GM21528 (cell line): ENCODE measurements around the gene FAM163B.

Experiments
- ATAC-seq: cut with Tn5 transposase; IDR thresholded peaks from one replicate; pipeline ENCODE4 v1.9.1; 2021; ENCODE audit warnings: mild to moderate bottlenecking, moderate library complexity; ENCODE audit not compliant: unreplicated experiment, low FRiP score

Gene FAM163B

GRCh38 chr9:133534346-133535291, 74.6 kb downstream of the FAM163B start, which contains the start of gene ADAMTSL2:
TSS of gene ADAMTSL2 (plus strand) at chr9:133534704. CDS start at chr9:133536713, 2,009 bp downstream.
- no peak for ATAC-seq

GRCh38 chr9:133533857-133534256, 75.3 kb downstream of the FAM163B start:
- no peak for ATAC-seq

DNA sequence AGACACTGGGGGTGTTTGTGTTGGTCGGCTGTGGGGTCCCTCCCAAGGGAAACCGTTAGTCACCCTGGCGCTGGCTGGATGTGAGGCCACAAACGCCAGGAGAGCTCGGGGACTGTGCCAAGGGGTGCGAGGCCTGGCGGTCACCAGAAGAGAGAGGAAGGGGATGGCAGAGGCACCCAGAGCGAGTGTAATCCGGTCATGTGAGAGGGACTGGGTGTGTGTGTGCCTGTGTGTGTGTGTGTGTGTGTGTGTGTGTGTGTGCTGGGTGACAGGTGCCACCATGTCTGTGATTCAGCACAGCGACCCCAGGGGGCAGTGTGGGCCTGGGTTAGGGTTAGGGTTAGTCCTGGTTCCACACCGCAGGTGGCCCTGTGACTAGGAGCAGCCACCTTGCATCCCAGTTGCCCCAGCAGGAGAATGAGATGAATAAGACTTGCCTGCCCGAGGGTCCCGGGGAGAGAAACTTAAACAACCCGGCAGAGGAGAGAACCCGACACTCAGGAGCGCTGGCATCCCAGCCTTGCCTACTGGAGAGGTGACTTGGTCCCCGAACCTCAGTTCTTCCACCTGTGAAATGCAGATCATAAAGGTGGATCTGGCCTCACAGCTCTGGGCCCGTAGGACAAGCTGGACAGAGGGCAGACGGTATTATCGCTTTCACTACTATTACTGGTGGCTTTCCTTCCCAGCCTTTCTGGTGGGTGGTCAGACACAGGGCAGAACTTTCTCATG, 76.1 kb downstream of the FAM163B start:
- ATAC-seq: no peak

DNA sequence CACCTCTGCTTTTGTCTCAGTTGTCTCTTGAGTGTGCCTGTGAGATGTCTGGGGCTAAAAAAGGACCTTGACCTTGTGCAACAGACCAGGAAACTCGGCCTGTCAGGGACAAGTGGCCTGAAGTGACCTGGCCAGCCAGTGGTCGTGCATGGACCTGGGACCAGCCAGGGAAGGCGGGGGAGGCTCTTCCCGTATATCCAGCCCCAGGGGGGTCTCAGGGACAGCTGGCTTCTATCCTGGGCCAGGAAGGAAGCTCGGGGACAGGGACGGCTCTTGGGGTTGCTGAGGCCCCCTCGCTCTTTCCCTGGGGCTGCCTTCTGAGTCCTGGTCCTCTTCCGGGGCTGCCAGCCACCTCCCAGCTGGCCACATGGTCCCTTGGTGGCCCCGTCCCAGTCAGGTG, 77.9 kb downstream of the FAM163B start:
- no peak for ATAC-seq

- ATAC-seq: no peak
Measured at GRCh38 chr9:133529874-133530273, 79.3 kb downstream of the FAM163B start.

DNA sequence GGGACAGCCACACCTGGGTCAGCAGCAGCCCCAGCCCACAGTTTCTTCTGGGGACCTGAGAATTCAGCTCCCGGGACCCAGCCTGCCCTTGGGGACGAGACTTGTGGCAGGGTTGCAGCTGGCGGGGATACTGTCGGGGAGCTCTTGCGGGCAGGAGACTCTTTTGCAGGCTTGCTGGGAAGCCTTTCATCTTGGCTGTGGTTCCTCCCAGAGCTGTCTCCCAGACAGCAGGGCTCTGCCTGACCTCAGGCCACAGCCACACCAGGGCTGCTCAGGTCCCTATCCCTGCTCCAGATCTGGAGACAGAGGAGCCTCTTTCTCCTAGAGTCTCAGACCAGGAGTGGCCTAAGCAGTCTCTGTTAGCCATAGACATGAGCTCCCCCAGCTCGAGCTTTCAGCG, 79.7 kb downstream of the FAM163B start:
- no peak for ATAC-seq

GRCh38 chr9:133528876-133529241, 80.3 kb downstream of the FAM163B start:
- no peak for ATAC-seq

DNA sequence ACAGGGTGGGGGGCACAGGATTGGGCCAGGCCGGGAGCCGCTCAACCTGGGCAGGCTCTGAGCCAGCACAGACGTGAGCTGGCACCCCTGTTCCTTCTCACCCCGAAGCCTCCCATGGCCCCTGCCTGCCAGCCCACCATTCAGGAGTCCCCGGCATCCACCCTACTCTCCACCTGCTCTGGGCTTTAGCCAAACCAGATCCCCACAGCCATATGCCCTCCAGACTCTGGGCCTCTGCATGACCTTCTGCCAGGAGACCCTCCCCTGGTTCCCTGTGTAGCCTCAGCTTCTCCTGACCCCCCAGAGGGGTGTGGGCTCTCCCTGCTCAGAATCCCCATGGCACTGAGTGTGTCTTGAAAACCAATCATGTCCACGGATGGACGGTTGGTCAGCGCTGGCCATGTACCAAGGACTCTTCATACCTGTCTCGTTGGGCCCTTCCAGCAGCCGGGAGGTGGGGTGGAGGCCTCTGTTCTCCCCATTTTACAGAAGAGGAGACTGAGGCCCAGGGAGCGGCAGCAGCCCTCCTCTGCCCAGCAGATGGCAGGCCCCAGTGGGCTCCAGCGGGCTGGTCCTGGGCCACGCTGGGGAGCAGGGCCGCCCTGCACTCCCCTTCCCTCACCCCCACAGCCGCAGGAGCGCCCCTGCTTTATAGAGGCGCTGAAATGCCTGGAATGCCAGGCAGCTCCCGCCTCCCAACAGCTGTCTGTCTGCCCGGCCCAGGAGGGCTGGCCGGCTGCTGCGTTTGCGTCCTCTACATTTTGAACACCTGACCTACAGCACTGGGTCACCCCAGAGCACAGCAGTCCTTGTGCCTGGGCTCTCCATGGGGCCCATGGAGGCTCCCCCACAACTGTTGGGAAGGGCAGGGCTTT, 81.0 kb downstream of the FAM163B start:
- no peak for ATAC-seq

- ATAC-seq: no peak
Measured at GRCh38 chr9:133527444-133527920, 81.7 kb downstream of the FAM163B start.
